Right cardiac atrium (tissue), 5 donors: ENCODE results near the gene LETM1. TPM values are rescaled to one million over a fixed set of nuclear protein-coding genes. Genes with fewer than 3 reads are reported as not detected.
A peak's percentile ranks its signal among the peaks of the same experiment; 100 is the strongest.

Experiments
- ATAC-seq, 2 donors: fragments of 200-7000 bp; cut with Tn5 transposase; one replicate each; pipeline versions ENCODE4 v1.8.0 to v1.9.1; 2020; ENCODE audit warnings: moderate library complexity in 2 of 2, mild to moderate bottlenecking in 1 of 2
- DNase-seq, 3 donors: peaks; one replicate each; pipeline ENCODE4 v3.0.0-alpha.2; 2020
- H3K27ac ChIP-seq: one replicate; pipeline ENCODE4 v1.5.1; 2013; ENCODE audit warnings: mild to moderate bottlenecking, low read length, control low read depth, moderate library complexity
- H3K27me3 ChIP-seq: one replicate; pipeline ENCODE4 v1.6.1; 2013; ENCODE audit not compliant: control insufficient read depth, insufficient read depth
- H3K4me1 ChIP-seq: one replicate; pipeline ENCODE4 v1.6.1; 2013; ENCODE audit warnings: low read length; ENCODE audit not compliant: control insufficient read depth, insufficient read depth
- H3K4me3 ChIP-seq: one replicate; pipeline ENCODE4 v1.5.1; 2013; ENCODE audit warnings: low read length, control low read depth
- H3K9me3 ChIP-seq: one replicate; pipeline ENCODE4 v1.6.1; 2013; ENCODE audit warnings: low read length; ENCODE audit not compliant: control insufficient read depth
- WGBS: extraction: QIAGEN DNeasy Blood & Tissue Kit; methylation state at CpG from one replicate; pipeline ENCODE4 v1.1.7; 2013; 5-methylcytosine and 5-hydroxymethylcytosine counted together
- intact Hi-C, 4 donors: fragments of 100-400 bp; cut with DNase I; formaldehyde crosslinking; loops; one replicate each; pipeline versions ENCODE4 v1.11.0 to v1.14.0; 2022 to 2023
- polyA plus RNA-seq: library from polyadenylated mRNA; stranded (reverse); fragments of 200-250 nt; gene quantifications from one replicate; pipeline ENCODE4 v1.2.3, GENCODE V29; 2013
- total RNA-seq, 4 donors: library from RNA; stranded (reverse); fragmentation: NEBNext Ultra II Directional; extraction: Animal tissue kit (Norgen Biotek cat#: 25700); gene quantifications; one replicate each; pipeline ENCODE4 v1.2.1, GENCODE V29; 2021
- donor health status: healthy with polysubstance abuse.
- donor health status: DM: no; HTN: yes; CAD: no.
- donor health status: DM: no; HTN: no; CAD: no.
- donor health status: DM: no; HTN: yes; CAD: no; lungs with severe emphysema.
- donor health status: DM: yes; HTN: yes; CAD: no.

The LETM1 gene
- total and polyA plus RNA-seq, 5 donors = 19.3 to 41.7 (median 37.7) TPM

- no peak for ATAC-seq
- Histone ChIP-seq H3K27ac (no peak overlapping the region), H3K27me3 (no peaks in the 10 kb centered on the region), H3K4me1 (no peaks in the 10 kb centered on the region), H3K9me3 (no peaks in the 10 kb centered on the region), H3K4me3 (no peak overlapping the region)
- WGBS = 90% methylated on average over 30 of the region's 30 CpGs
- DNase-seq = no peak
- intact Hi-C loops = no loop called here
These were observed 57.2 kb downstream of the LETM1 start for GRCh38 chr4:1798580-1799386.

DNA sequence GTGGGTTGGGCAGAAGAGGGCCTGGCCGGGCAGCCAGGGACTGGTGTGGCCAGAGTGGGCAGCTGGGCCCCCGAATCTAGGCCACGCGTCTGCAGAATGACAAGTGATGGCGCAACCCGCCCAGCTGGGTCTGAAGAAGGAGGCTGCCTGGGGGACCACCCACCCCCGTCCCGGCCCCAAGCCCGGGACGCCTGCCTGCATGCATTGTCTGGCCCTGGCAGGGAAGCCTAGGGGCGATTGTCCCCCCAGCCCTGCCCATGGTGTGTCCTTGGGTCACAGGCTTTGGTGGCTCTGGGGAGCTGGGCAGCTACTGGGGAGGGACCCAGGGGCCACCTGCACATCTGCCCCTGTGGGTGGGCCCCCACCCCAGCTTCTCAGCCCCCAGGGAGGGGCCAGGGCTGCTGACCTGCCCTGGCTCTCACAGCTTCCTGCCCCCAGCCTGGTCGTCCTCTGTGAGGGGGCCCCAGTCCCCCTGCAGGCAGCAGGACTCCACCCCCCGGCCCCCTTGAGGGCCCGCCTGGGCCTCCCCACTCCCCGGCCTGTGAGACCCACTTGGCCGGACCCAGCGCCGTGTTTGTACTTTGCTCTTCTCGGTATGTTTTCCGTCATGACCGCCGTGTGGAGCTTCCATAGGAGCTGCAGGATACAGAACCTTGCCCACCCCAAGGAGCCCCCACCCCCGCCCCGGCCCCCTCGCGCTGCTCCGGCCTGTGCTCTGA lies 57.9 kb downstream of the LETM1 start:
- 92% methylated on average over 27 of the region's 27 CpGs for WGBS
- H3K4me3 ChIP-seq = no peak overlapping the region
- intact Hi-C loops = no loop called here
- no peaks in the 10 kb centered on the region for H3K27me3 ChIP-seq
- H3K4me1 ChIP-seq = no peaks in the 10 kb centered on the region
- no peak for DNase-seq
- H3K27ac ChIP-seq = no peak overlapping the region
- H3K9me3 ChIP-seq = no peaks in the 10 kb centered on the region
- no peak for ATAC-seq

DNA sequence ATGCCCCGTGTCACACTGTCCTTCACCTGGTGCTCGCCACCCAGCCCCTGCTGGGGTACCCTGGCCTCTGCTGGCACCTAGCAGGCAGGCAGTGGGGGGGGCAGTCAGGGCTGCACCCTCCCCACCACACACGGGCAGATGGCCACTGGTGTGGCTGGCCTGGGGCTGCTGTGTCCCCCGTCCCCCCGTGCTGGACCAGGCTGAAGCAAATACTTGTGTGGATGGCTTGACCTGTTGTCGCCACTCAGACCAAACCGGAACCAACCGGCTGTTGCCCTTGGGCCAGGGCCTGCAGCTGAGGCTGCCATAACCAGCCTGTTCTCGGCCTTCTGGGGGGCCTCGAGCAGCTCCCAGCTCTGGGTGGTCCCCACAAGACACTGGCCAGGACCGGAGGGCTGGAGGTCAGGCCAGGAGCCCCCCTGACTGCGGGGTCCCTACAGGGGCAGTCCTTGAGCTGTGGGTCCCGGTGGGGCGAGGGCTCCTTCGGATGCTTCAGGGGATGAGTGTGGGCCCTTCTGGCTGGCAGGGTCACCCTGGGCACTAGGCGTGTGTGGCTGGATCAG lies 58.6 kb downstream of the LETM1 start:
- Histone ChIP-seq H3K4me3 (no peak overlapping the region), H3K9me3 (no peaks in the 10 kb centered on the region), H3K4me1 (no peaks in the 10 kb centered on the region), H3K27ac (no peak overlapping the region), H3K27me3 (no peaks in the 10 kb centered on the region)
- no peak for DNase-seq
- intact Hi-C loops = no loop called here
- WGBS = 79% methylated on average over 16 of the region's 16 CpGs
- no peak for ATAC-seq

GRCh38 chr4:1796486-1797204 lies 59.3 kb downstream of the LETM1 start:
- H3K4me1 ChIP-seq = no peaks in the 10 kb centered on the region
- DNase-seq (no peak), ATAC-seq (no peak)
- intact Hi-C loops = no loop called here
- no peak overlapping the region for H3K27ac ChIP-seq
- no peaks in the 10 kb centered on the region for H3K27me3 ChIP-seq
- H3K9me3 ChIP-seq = no peaks in the 10 kb centered on the region
- WGBS = 93% methylated on average over 14 of the region's 14 CpGs
- H3K4me3 ChIP-seq = no peak overlapping the region

DNA sequence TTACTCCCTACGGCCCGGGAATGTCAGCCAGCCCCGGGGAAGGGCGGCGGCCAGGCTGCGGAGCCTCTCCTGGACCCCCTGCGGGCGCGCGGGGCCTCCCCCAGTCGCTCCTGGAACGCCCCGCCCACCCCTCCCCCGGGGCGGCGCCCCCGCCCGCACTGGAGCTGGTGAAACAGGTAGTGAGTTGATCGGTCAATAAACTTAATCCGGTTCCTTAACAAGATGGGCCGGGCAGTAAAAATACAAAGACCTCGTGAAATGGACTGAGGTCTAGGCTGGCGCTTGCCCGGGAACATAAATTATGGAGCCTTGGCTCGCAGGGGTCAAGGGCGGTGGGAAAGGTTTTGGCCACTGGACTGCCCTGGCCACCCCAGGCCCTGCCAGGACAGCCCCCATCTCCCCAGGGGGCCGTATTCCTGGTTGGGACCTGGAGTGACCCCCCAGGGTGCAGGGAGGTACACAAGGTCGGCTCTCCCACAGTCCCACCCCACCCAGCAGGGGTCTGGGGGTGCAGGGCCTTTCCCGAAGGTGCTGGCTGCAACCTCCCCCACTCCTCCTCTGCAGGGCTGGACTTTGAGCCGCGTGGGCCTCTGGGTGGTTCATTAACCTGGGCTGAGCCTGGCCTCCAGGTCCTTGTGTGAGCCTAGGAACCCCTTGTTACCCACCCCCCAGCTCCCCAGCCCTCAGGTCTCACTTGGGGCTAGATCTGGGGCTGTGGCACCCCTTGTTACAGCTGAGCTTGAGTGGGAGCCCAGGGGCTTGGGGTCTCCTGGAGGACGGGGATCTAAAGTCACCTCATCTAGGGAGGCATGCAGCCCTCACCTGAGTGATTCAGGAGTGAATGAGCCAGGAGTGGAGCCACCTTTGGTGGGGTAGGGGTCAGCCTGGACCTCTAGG lies 60.4 kb downstream of the LETM1 start:
- H3K9me3 ChIP-seq = no peaks in the 10 kb centered on the region
- H3K4me1 ChIP-seq = no peaks in the 10 kb centered on the region
- 29% methylated on average over 32 of the region's 32 CpGs for WGBS
- H3K27ac ChIP-seq = no peak overlapping the region
- ATAC-seq = no peak
- H3K27me3 ChIP-seq = no peaks in the 10 kb centered on the region
- intact Hi-C loops = no loop called here
- H3K4me3 ChIP-seq = peak overlapping the region; percentile 78
- no peak for DNase-seq

GRCh38 chr4:1794809-1795298 lies 61.1 kb downstream of the LETM1 start:
- no peak for ATAC-seq
- H3K4me1 ChIP-seq = no peaks in the 10 kb centered on the region
- DNase-seq = no peak
- H3K27ac ChIP-seq = no peak overlapping the region
- intact Hi-C loops = no loop called here
- WGBS = 2% methylated on average over 68 of the region's 68 CpGs
- H3K4me3 ChIP-seq = peak overlapping the region; percentile 78
- no peaks in the 10 kb centered on the region for H3K9me3 ChIP-seq
- H3K27me3 ChIP-seq = no peaks in the 10 kb centered on the region

GRCh38 chr4:1793940-1794808 lies 61.8 kb downstream of the LETM1 start:
- H3K4me1 ChIP-seq = no peaks in the 10 kb centered on the region
- H3K4me3 ChIP-seq = peak overlapping the region; percentile 78
- no peaks in the 10 kb centered on the region for H3K27me3 ChIP-seq
- WGBS = under 1% methylated on average over 101 of the region's 101 CpGs
- ATAC-seq (no peak), DNase-seq (no peak)
- intact Hi-C loops = no loop called here
- H3K9me3 ChIP-seq = no peaks in the 10 kb centered on the region
- no peak overlapping the region for H3K27ac ChIP-seq

GRCh38 chr4:1793496-1793840 lies 62.5 kb downstream of the LETM1 start:
- no peaks in the 10 kb centered on the region for H3K4me1 ChIP-seq
- ATAC-seq (peak; percentile 25 to 34), DNase-seq (peak; percentile 68 to 85 (median 84))
- no peak overlapping the region for H3K27ac ChIP-seq
- no peaks in the 10 kb centered on the region for H3K27me3 ChIP-seq
- no peaks in the 10 kb centered on the region for H3K9me3 ChIP-seq
- 1% methylated on average over 41 of the region's 44 CpGs for WGBS
- intact Hi-C loops = no loop called here
- peak overlapping the region; percentile 78 for H3K4me3 ChIP-seq

GRCh38 chr4:1792832-1793495 lies 63.0 kb downstream of the LETM1 start, which contains the start of gene FGFR3:
FGFR3 (plus strand) TSS chr4:1793293; CDS start chr4:1793935, 642 bp downstream.
- peak in 2 of 3 donors; percentile 56 to 80 for DNase-seq
- Histone ChIP-seq H3K4me3 (peak within 1 kb of the TSS; percentile 78), H3K27me3 (no peaks in the 10 kb centered on the region), H3K9me3 (no peaks in the 10 kb centered on the region), H3K27ac (no peak within 1 kb of the TSS), H3K4me1 (no peaks in the 10 kb centered on the region)
- intact Hi-C loops = no loop called here
- WGBS = 3% methylated on average over 95 of the region's 95 CpGs
- ATAC-seq = peak; percentile 73 to 86
